Loucy (cell line): Measurements from ENCODE around the gene TRAPPC12.
"Not testable (repeated sequence)": the region's sequence is repeated elsewhere in the genome, so short reads cannot be mapped to it uniquely, and the experiment has no call there.

Experiments used
- H2AFZ ChIP-seq: fragments of 200-600 bp; sonication (generic); 2 replicates; pipeline ENCODE4 v1.6.0; 2016; ENCODE audit warnings: antibody characterized with exemption, mild to moderate bottlenecking, low read length, moderate library complexity
- H3F3A ChIP-seq: fragments of 200-600 bp; 2 replicates; pipeline ENCODE4 v1.6.0; 2016; ENCODE audit warnings: antibody characterized with exemption, low read depth, mild to moderate bottlenecking
- H3K27me3 ChIP-seq: fragments of 200-600 bp; sonication (generic); 2 replicates; pipeline ENCODE4 v1.6.1; 2014; ENCODE audit warnings: low read length, mild to moderate bottlenecking; ENCODE audit not compliant: insufficient read depth, poor library complexity, severe bottlenecking
- H3K36me3 ChIP-seq: fragments of 200-600 bp; sonication (generic); 2 replicates; pipeline ENCODE4 v1.6.1; 2016; ENCODE audit warnings: low read length; ENCODE audit not compliant: insufficient read depth
- H3K4me1 ChIP-seq: fragments of 200-600 bp; sonication (generic); 2 replicates; pipeline ENCODE4 v1.5.1; 2014; ENCODE audit warnings: low read length, mild to moderate bottlenecking; ENCODE audit not compliant: insufficient read depth, poor library complexity, severe bottlenecking
- H3K4me2 ChIP-seq: fragments of 200-600 bp; sonication (generic); 2 replicates; pipeline ENCODE4 v1.6.0; 2014; ENCODE audit warnings: antibody characterized with exemption, low read length, low read depth, mild to moderate bottlenecking; ENCODE audit not compliant: poor library complexity, severe bottlenecking
- H3K4me3 ChIP-seq: fragments of 200-600 bp; sonication (generic); 2 replicates; pipeline ENCODE4 v1.5.1; 2014; ENCODE audit warnings: low read length, mild to moderate bottlenecking, mixed read lengths; ENCODE audit not compliant: poor library complexity, severe bottlenecking
- H3K79me2 ChIP-seq: fragments of 200-600 bp; sonication (generic); 2 replicates; pipeline ENCODE4 v1.6.1; 2014; ENCODE audit warnings: low read length; ENCODE audit not compliant: insufficient read depth
- H3K9ac ChIP-seq: fragments of 200-600 bp; sonication (generic); 2 replicates; pipeline ENCODE4 v1.6.0; 2014; ENCODE audit warnings: mild to moderate bottlenecking, low read depth, low read length, moderate library complexity; ENCODE audit not compliant: poor library complexity, severe bottlenecking
- H3K9me2 ChIP-seq: fragments of 200-600 bp; sonication (generic); replicated peaks from 2 replicates; pipeline ENCODE4 v1.6.1; 2016; ENCODE audit warnings: low read depth, low read length, mixed read lengths
- H3K9me3 ChIP-seq: fragments of 200-600 bp; sonication (generic); 2 replicates; pipeline ENCODE4 v1.6.1; 2014; ENCODE audit warnings: mild to moderate bottlenecking, antibody characterized with exemption, low read length, low read depth; ENCODE audit not compliant: insufficient read depth
- H4K20me1 ChIP-seq: fragments of 200-600 bp; sonication (generic); 2 replicates; pipeline ENCODE4 v1.6.0; 2014; ENCODE audit warnings: antibody characterized with exemption, low read length, mild to moderate bottlenecking; ENCODE audit not compliant: insufficient read depth, poor library complexity, severe bottlenecking
- CTCF ChIP-seq: fragments of 200-600 bp; sonication (generic); conservative IDR thresholded peaks from 2 replicates; pipeline ENCODE4 v1.5.1; 2014; ENCODE audit warnings: mild to moderate bottlenecking, antibody characterized with exemption, low read length
- EZH2phosphoT487 ChIP-seq: fragments of 200-600 bp; IDR thresholded peaks from 2 replicates; pipeline ENCODE4 v1.6.1; 2018; ENCODE audit warnings: antibody characterized with exemption, mild to moderate bottlenecking, moderate library complexity, borderline replicate concordance

The TRAPPC12 gene

GRCh38 chr2:3492951-3493614 is 113.6 kb downstream of the TRAPPC12 start:
- H3K4me3 ChIP-seq = no peak overlapping the region

GRCh38 chr2:3493615-3494007 is 114.1 kb downstream of the TRAPPC12 start:
- Histone ChIP-seq H3F3A (no peaks in the 10 kb centered on the region), H3K9me2 (no peaks in the 10 kb centered on the region), H3K9me3 (no peaks in the 10 kb centered on the region), H3K9ac (no peak overlapping the region), H3K4me1 (no peaks in the 10 kb centered on the region), H4K20me1 (no peaks in the 10 kb centered on the region), H3K36me3 (peaks cover 25% of the 10 kb centered on the region; the same call in 1 of the 2 replicates), H3K27me3 (no peaks in the 10 kb centered on the region), H3K79me2 (no peaks in the 10 kb centered on the region), H3K4me3 (no peak overlapping the region), H2AFZ (no peak overlapping the region), H3K4me2 (no peak overlapping the region)
- TF ChIP-seq EZH2phosphoT487 (no peak), CTCF (no peak)

More at GRCh38 chr2:3492951-3493614, 113.6 kb downstream of the TRAPPC12 start:
- Histone ChIP-seq H3K4me1 (no peaks in the 10 kb centered on the region), H2AFZ (no peak overlapping the region), H3K27me3 (no peaks in the 10 kb centered on the region), H3K36me3 (peaks cover 20% of the 10 kb centered on the region; the same call in 1 of the 2 replicates), H3F3A (no peaks in the 10 kb centered on the region), H3K9me3 (no peaks in the 10 kb centered on the region), H3K9ac (no peak overlapping the region), H4K20me1 (no peaks in the 10 kb centered on the region), H3K79me2 (no peaks in the 10 kb centered on the region), H3K4me2 (no peak overlapping the region), H3K9me2 (no peaks in the 10 kb centered on the region)
- TF ChIP-seq EZH2phosphoT487 = no peak
- TF ChIP-seq CTCF = no peak

GRCh38 chr2:3494984-3495666 is 115.6 kb downstream of the TRAPPC12 start:
- no peaks in the 10 kb centered on the region for H3K27me3 ChIP-seq
- no peak overlapping the region for H2AFZ ChIP-seq
- H3K4me3 ChIP-seq = no peak overlapping the region
- peaks cover 40% of the 10 kb centered on the region; the same call in 1 of the 2 replicates for H3K36me3 ChIP-seq
- no peaks in the 10 kb centered on the region for H3K9me2 ChIP-seq
- no peak overlapping the region for H3K9ac ChIP-seq
- TF ChIP-seq CTCF (no peak), EZH2phosphoT487 (no peak)
- H3K79me2 ChIP-seq = no peaks in the 10 kb centered on the region
- no peaks in the 10 kb centered on the region for H4K20me1 ChIP-seq
- H3F3A ChIP-seq = no peaks in the 10 kb centered on the region
- H3K4me2 ChIP-seq = no peak overlapping the region
- H3K9me3 ChIP-seq = no peaks in the 10 kb centered on the region
- no peaks in the 10 kb centered on the region for H3K4me1 ChIP-seq

GRCh38 chr2:3496708-3497080 is 117.2 kb downstream of the TRAPPC12 start:
- not testable (repeated sequence) for H2AFZ ChIP-seq, H3K9ac ChIP-seq, H3K9me2 ChIP-seq, H3K27me3 ChIP-seq, H4K20me1 ChIP-seq, H3K4me1 ChIP-seq, H3K79me2 ChIP-seq, H3K4me2 ChIP-seq, H3K9me3 ChIP-seq, H3K4me3 ChIP-seq, H3F3A ChIP-seq
- peaks cover 53% of the 10 kb centered on the region; the same call in 1 of the 2 replicates for H3K36me3 ChIP-seq
